HEK293T (cell line): ENCODE results near the gene PNMA8B.

Experiments
- ARNT ChIP-seq: fragments of 450-650 bp; IDR thresholded peaks from 2 replicates; pipeline ENCODE4 v1.6.1; 2017; ENCODE audit warnings: mild to moderate bottlenecking
- FOXM1 ChIP-seq: fragments of 450-650 bp; IDR thresholded peaks from 2 replicates; pipeline ENCODE4 v1.6.1; 2017; ENCODE audit warnings: mild to moderate bottlenecking, borderline replicate concordance
- SUZ12 ChIP-seq: fragments of 450-650 bp; IDR thresholded peaks from 2 replicates; pipeline ENCODE4 v1.6.1; 2016; ENCODE audit warnings: mild to moderate bottlenecking
- TARDBP ChIP-seq: fragments of 450-650 bp; IDR thresholded peaks from 2 replicates; pipeline ENCODE4 v1.6.1; 2016
- ZNF384 ChIP-seq: fragments of 450-650 bp; IDR thresholded peaks from 2 replicates; pipeline ENCODE4 v1.6.1; 2016

DNA sequence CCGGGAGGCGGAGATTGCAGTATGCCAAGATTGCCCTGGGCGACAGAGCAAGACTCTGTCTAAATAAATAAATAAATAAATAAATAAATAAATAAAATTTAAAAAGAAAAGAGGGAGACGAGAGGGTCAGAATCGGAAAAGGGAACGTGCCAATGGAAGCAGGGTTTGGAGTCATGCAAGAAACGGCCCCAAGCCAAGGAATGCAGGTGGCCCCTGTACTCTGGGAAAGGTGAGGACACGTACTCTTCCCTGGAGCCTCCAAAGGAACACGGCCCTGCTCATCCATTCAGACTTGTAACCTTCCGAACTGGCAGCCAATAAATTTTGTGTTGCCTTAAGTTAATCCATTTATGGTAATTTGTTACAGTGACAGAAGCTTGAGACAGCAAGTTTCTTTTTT is 47.1 kb downstream of the PNMA8B start:
- TF ChIP-seq FOXM1, result no peak
- TF ChIP-seq ARNT, result no peak
- TF ChIP-seq SUZ12, result no peak
- no peak for TF ChIP-seq TARDBP
- no peak for TF ChIP-seq ZNF384
